ENCODE results near the gene MILR1.

DNA sequence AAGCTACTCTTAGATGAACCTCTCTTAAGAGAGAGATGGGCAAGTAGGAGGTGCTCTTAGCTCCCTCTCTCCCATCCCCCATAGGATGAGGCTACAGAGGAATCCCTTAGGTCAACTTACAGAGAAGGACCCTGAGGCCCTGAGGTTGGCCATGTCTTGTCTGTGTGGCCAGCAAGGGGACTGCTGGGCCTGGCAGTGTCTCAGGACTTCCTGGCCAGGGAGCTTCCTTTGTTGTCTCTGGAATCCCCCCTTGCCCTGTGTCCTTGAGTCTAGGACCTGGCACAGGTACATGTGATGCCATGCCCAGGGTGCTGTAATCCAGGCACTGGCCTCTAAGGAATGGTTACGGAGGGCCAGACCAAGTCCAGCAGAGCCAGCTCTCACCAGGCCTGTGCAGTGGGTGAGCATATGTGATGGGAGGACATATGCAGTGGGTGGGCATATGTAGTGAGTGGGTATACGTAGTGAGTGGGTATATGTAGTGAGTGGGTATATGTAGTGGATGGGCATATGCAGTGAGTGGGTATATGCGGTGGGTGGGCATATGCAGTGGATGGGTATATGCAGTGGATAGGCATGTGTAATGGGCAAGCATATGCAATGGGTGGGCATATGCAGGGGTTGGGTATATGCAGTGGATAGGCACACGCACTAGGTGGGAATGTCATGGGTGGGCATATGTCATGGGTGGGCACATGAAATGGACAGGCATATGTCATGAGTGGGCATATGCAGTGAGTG lies 38.0 kb upstream of the MILR1 start:
- TF ChIP-seq, protein P1, sequence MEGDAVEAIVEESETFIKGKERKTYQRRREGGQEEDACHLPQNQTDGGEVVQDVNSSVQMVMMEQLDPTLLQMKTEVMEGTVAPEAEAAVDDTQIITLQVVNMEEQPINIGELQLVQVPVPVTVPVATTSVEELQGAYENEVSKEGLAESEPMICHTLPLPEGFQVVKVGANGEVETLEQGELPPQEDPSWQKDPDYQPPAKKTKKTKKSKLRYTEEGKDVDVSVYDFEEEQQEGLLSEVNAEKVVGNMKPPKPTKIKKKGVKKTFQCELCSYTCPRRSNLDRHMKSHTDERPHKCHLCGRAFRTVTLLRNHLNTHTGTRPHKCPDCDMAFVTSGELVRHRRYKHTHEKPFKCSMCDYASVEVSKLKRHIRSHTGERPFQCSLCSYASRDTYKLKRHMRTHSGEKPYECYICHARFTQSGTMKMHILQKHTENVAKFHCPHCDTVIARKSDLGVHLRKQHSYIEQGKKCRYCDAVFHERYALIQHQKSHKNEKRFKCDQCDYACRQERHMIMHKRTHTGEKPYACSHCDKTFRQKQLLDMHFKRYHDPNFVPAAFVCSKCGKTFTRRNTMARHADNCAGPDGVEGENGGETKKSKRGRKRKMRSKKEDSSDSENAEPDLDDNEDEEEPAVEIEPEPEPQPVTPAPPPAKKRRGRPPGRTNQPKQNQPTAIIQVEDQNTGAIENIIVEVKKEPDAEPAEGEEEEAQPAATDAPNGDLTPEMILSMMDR (optimal IDR thresholded peaks at IDR 0.05 in 1 of 3, IDR thresholded peaks at IDR 0.05 in 1 of 3, conservative IDR thresholded peaks at IDR 0.05 in 1 of 3; ENCODE audit: extremely low read depth in 1 of 3, insufficient read depth in 2 of 3, low read length in 3 of 3), result no peak
- no peak for TF ChIP-seq EZH2 (IDR thresholded peaks at IDR 0.05; ENCODE audit: low read length)
